Tibial nerve (tissue), 4 donors: ENCODE data around the gene CEACAM1. TPM values are rescaled to one million over a fixed set of nuclear protein-coding genes. Genes with fewer than 3 reads are reported as not detected.

Experiments used
- DNase-seq, 2 donors: peaks; one replicate each; pipeline ENCODE4 v3.0.0-alpha.2; 2019; ENCODE audit warnings: low spot score in 2 of 2
- H3K27ac ChIP-seq, 4 donors: fragments of 200-600 bp; sonication (generic) in 3 of 4; one replicate each; pipeline ENCODE4 v1.5.1; 2017 to 2019; ENCODE audit warnings: mild to moderate bottlenecking in 1 of 4
- H3K27me3 ChIP-seq, 2 donors: fragments of 200-600 bp; sonication (generic) in 1 of 2; one replicate each; pipeline versions ENCODE4 v1.5.1 to v1.6.0; 2017 to 2019
- H3K36me3 ChIP-seq, 3 donors: fragments of 200-600 bp; sonication (generic); one replicate each; pipeline ENCODE4 v1.5.1; 2018 to 2019
- H3K4me1 ChIP-seq, 4 donors: fragments of 200-600 bp; sonication (generic) in 3 of 4; one replicate each; pipeline ENCODE4 v1.5.1; 2017 to 2019
- H3K4me3 ChIP-seq, 4 donors: fragments of 200-600 bp; sonication (generic) in 3 of 4; one replicate each; pipeline ENCODE4 v1.5.1; 2017 to 2019; ENCODE audit warnings: mild to moderate bottlenecking in 1 of 4, moderate library complexity in 1 of 4
- H3K9me3 ChIP-seq, 4 donors: fragments of 200-600 bp; sonication (generic) in 3 of 4; one replicate each; pipeline ENCODE4 v1.5.1; 2017 to 2019
- EP300 ChIP-seq, 2 donors: sonication (generic); formaldehyde crosslinking; IDR thresholded peaks; one replicate each; pipeline ENCODE4 v1.6.1; 2017; ENCODE audit warnings: antibody characterized with exemption in 2 of 2, mild to moderate bottlenecking in 1 of 2
- POLR2A ChIP-seq, 2 donors: fragments of 450-650 bp; IDR thresholded peaks; one replicate each; pipeline ENCODE4 v1.6.1; 2017; ENCODE audit warnings: antibody characterized with exemption in 2 of 2, mild to moderate bottlenecking in 2 of 2, moderate library complexity in 2 of 2
- WGBS, 2 donors: methylation state at CpG; one replicate each; pipeline ENCODE4 v1.1.5; 2018; 5-methylcytosine and 5-hydroxymethylcytosine counted together
- small RNA-seq: library from RNA; depleted of rRNA; stranded (forward); fragments of <200 nt; gene quantifications from one replicate; pipeline ENCODE3, GENCODE V24; 2016
- total RNA-seq, 4 donors: library from RNA; depleted of rRNA; stranded (reverse); fragments of >200 nt; gene quantifications; one replicate each; pipeline ENCODE4 v1.1.0, GENCODE V29; 2016
- TF ChIP-seq, protein P1 (sequence below), 5 experiments: fragments of 200-600 bp in 3 of 5; fragments of 450-650 bp in 2 of 5; sonication (generic) in 3 of 5; IDR thresholded peaks; one replicate each; pipeline ENCODE4 v1.5.1; 2016 to 2019; ENCODE audit warnings: antibody characterized with exemption in 5 of 5, mild to moderate bottlenecking in 3 of 5, moderate library complexity in 2 of 5

Gene CEACAM1
- total RNA-seq, 4 donors from 2014 or later = 0.66 TPM; not detected in 3

DNA sequence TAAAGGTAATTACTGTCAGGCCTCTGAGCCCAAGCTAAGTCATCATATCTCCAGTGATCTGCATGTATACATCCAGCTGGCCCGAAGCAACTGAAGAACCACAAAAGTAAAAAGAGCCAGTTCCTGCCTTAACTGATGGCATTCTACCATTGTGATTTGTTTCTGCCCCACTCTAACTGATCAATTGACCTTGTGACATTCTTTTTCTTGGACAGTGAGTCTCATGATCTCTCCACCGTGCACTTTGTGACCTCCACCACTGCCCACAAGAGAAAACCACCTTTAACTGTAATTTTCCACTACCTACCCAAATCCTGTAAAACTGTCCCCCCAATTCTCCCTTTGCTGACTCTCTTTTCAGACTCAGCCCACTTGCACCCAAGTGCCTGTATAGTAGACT lies 68.4 kb downstream of the CEACAM1 start:
- WGBS, 2 donors = 72 to 83% methylated on average over 2 of the region's 2 CpGs
- Histone ChIP-seq H3K4me3 (no peak overlapping the region), H3K27ac (peak overlapping the region in 1 of 4 donors; percentile 1), H3K4me1 (peaks cover 0 to 32% (median 5%) of the 10 kb centered on the region in 4 donors), H3K36me3 (no peaks in the 10 kb centered on the region), H3K9me3 (no peaks in the 10 kb centered on the region), H3K27me3 (no peaks in the 10 kb centered on the region)
- TF ChIP-seq EP300 (IDR thresholded peaks at IDR 0.05) = no peak
- TF ChIP-seq, protein P1, sequence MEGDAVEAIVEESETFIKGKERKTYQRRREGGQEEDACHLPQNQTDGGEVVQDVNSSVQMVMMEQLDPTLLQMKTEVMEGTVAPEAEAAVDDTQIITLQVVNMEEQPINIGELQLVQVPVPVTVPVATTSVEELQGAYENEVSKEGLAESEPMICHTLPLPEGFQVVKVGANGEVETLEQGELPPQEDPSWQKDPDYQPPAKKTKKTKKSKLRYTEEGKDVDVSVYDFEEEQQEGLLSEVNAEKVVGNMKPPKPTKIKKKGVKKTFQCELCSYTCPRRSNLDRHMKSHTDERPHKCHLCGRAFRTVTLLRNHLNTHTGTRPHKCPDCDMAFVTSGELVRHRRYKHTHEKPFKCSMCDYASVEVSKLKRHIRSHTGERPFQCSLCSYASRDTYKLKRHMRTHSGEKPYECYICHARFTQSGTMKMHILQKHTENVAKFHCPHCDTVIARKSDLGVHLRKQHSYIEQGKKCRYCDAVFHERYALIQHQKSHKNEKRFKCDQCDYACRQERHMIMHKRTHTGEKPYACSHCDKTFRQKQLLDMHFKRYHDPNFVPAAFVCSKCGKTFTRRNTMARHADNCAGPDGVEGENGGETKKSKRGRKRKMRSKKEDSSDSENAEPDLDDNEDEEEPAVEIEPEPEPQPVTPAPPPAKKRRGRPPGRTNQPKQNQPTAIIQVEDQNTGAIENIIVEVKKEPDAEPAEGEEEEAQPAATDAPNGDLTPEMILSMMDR (IDR thresholded peaks at IDR 0.05) = no peak
- no peak for TF ChIP-seq POLR2A (IDR thresholded peaks at IDR 0.05)
- DNase-seq = no peak

Small RNA genes within 50 kb of the gene (small RNA-seq; reads per million reads assigned to genes)
- gene RNU4-60P = not detected

Other genes with a start within 250 kb of the CEACAM1 start
- under 1 TPM in 2 of 4 donors, not detected in 2; 0.30 to 0.44 TPM for gene PRR19, start 226.3 kb downstream of the CEACAM1 start, total RNA-seq
- gene PAFAH1B3, start 225.9 kb downstream of the CEACAM1 start, total RNA-seq = 1 to 10 TPM; 3.8 to 9.0 (median 8.1) TPM
- gene TMEM145, start 215.2 kb downstream of the CEACAM1 start, total RNA-seq = under 1 TPM in 1 of 4 donors, not detected in 3; 0.20 TPM
- 10 to 100 TPM; 17.9 to 33.3 (median 22.4) TPM for gene MEGF8, start 202.8 kb downstream of the CEACAM1 start, total RNA-seq
- 1 to 10 TPM in 1 of 4 donors, not detected in 3; 5.0 TPM for gene CNFN, start 138.2 kb downstream of the CEACAM1 start, total RNA-seq
- 100 to 1,000 TPM in 3 of 4 donors, 10 to 100 TPM in 1; 77.1 to 717 (median 234) TPM for gene LIPE, start 101.1 kb downstream of the CEACAM1 start, total RNA-seq
- not detected for gene CXCL17, start 85.5 kb downstream of the CEACAM1 start, total RNA-seq
- gene CEACAM8, start 66.4 kb upstream of the CEACAM1 start, total RNA-seq = not detected
- not detected for gene PSG3, start 212.0 kb upstream of the CEACAM1 start, total RNA-seq
- not detected for gene PSG8, start 237.2 kb upstream of the CEACAM1 start, total RNA-seq